ENCODE results near the gene TRIM2. TPM values are rescaled to one million over a fixed set of nuclear protein-coding genes. Genes with fewer than 3 reads are reported as not detected.

The TRIM2 gene
- total RNA-seq, 1 experiment from 2014 or later, result 49.6 TPM

GRCh38 chr4:153183146-153183545, 21.1 kb upstream of the TRIM2 start:
- DNase-seq, result no peak
- BruUV-seq (replicated peaks), result no TSS peak
- Mint-ChIP-seq H3K36me3 (ENCODE audit: insufficient read depth, unreplicated experiment) (no peaks in the 10 kb centered on the region), H3K27ac (ENCODE audit: unreplicated experiment) (no peak overlapping the region), H3K4me1 (ENCODE audit: low read depth, unreplicated experiment) (no peaks in the 10 kb centered on the region), H3K9me3 (ENCODE audit: low read depth, unreplicated experiment) (no peaks in the 10 kb centered on the region), H3K27me3 (ENCODE audit: unreplicated experiment) (no peaks in the 10 kb centered on the region), H3K4me3 (ENCODE audit: low read depth, unreplicated experiment) (no peak overlapping the region)
- TF ChIP-seq, protein P1, sequence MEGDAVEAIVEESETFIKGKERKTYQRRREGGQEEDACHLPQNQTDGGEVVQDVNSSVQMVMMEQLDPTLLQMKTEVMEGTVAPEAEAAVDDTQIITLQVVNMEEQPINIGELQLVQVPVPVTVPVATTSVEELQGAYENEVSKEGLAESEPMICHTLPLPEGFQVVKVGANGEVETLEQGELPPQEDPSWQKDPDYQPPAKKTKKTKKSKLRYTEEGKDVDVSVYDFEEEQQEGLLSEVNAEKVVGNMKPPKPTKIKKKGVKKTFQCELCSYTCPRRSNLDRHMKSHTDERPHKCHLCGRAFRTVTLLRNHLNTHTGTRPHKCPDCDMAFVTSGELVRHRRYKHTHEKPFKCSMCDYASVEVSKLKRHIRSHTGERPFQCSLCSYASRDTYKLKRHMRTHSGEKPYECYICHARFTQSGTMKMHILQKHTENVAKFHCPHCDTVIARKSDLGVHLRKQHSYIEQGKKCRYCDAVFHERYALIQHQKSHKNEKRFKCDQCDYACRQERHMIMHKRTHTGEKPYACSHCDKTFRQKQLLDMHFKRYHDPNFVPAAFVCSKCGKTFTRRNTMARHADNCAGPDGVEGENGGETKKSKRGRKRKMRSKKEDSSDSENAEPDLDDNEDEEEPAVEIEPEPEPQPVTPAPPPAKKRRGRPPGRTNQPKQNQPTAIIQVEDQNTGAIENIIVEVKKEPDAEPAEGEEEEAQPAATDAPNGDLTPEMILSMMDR (IDR thresholded peaks at IDR 0.05; ENCODE audit: unreplicated experiment), result no peak
- CTCF ChIA-PET, result no interaction called here
- intact Hi-C loops (cut with micrococcal nuclease; ENCODE audit: unreplicated experiment), result no loop called here

GRCh38 chr4:153185331-153185852, 18.9 kb upstream of the TRIM2 start:
- Mint-ChIP-seq H3K27ac (ENCODE audit: unreplicated experiment) (no peak overlapping the region), H3K27me3 (ENCODE audit: unreplicated experiment) (no peaks in the 10 kb centered on the region)
- CTCF ChIA-PET, result no interaction called here

DNA sequence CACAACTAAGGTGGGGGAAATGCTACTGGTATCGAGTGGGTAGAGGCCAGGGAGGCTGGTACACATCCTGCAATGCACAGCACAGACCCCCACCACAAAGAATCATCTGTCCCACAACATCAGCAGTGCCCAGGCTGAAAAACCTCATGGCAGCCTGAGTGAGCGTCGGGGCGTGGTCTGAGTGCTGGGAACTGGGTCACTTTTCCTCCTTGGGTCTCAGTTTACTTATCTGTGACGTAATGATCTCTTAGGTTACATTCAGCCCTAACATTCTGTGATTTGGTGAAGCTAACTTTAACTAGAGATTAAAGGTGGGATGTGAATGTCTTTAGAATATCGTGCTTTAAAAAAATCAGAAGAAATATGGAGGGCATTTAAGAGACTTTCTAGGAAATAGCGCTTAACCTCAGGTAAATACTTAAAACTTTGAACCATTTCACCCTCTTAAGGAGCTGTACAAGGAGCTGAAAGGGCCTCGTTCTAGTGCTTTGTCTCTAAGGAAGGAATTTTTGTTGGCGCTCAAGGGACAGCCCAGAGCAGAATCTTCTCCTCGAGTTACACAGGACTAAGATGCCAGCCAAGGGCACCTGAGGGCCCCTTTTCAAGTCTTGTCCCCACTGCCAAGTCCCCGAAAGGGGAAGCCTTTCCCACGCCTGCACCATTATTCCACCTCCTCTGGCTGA, 18.1 kb upstream of the TRIM2 start:
- H3K27me3 Mint-ChIP-seq (ENCODE audit: unreplicated experiment), result no peaks in the 10 kb centered on the region
- no peaks in the 10 kb centered on the region for H3K36me3 Mint-ChIP-seq (ENCODE audit: insufficient read depth, unreplicated experiment)
- DNase-seq, result no peak
- peaks cover 18% of the 10 kb centered on the region for H3K4me1 Mint-ChIP-seq (ENCODE audit: low read depth, unreplicated experiment)
- no peak overlapping the region for H3K27ac Mint-ChIP-seq (ENCODE audit: unreplicated experiment)
- CTCF ChIA-PET, result no interaction called here
- H3K4me3 Mint-ChIP-seq (ENCODE audit: low read depth, unreplicated experiment), result no peak overlapping the region
- intact Hi-C loops (cut with micrococcal nuclease; ENCODE audit: unreplicated experiment), result no loop called here
- no peaks in the 10 kb centered on the region for H3K9me3 Mint-ChIP-seq (ENCODE audit: low read depth, unreplicated experiment)
- no TSS peak for BruUV-seq (replicated peaks)
- TF ChIP-seq, protein P1 (IDR thresholded peaks at IDR 0.05; ENCODE audit: unreplicated experiment), result no peak

More at GRCh38 chr4:153185331-153185852, 18.9 kb upstream of the TRIM2 start:
- intact Hi-C loops (cut with micrococcal nuclease; ENCODE audit: unreplicated experiment), result no loop called here
- TF ChIP-seq, protein P1 (IDR thresholded peaks at IDR 0.05; ENCODE audit: unreplicated experiment), result no peak
- no peak for DNase-seq
- Mint-ChIP-seq H3K4me3 (ENCODE audit: low read depth, unreplicated experiment) (no peak overlapping the region), H3K36me3 (ENCODE audit: insufficient read depth, unreplicated experiment) (no peaks in the 10 kb centered on the region), H3K9me3 (ENCODE audit: low read depth, unreplicated experiment) (no peaks in the 10 kb centered on the region), H3K4me1 (ENCODE audit: low read depth, unreplicated experiment) (peaks cover 17% of the 10 kb centered on the region)
- no TSS peak for BruUV-seq (replicated peaks)

- CTCF ChIA-PET, result no interaction called here
Measured at GRCh38 chr4:153189016-153189801, 15.0 kb upstream of the TRIM2 start.

More at GRCh38 chr4:153189016-153189801, 15.0 kb upstream of the TRIM2 start:
- DNase-seq, result peak; percentile 33
- Mint-ChIP-seq H3K27ac (ENCODE audit: unreplicated experiment) (peak overlapping the region; percentile 92), H3K27me3 (ENCODE audit: unreplicated experiment) (no peaks in the 10 kb centered on the region), H3K4me1 (ENCODE audit: low read depth, unreplicated experiment) (peaks cover 18% of the 10 kb centered on the region), H3K9me3 (ENCODE audit: low read depth, unreplicated experiment) (no peaks in the 10 kb centered on the region), H3K4me3 (ENCODE audit: low read depth, unreplicated experiment) (peak overlapping the region; percentile 57), H3K36me3 (ENCODE audit: insufficient read depth, unreplicated experiment) (no peaks in the 10 kb centered on the region)
- no TSS peak for BruUV-seq (replicated peaks)
- intact Hi-C loops (cut with micrococcal nuclease; ENCODE audit: unreplicated experiment), result loop anchor here (2.0 kb wide), 1 partner anchor 22 kb away; no protein-coding TSS in a partner anchor
- TF ChIP-seq, protein P1 (IDR thresholded peaks at IDR 0.05; ENCODE audit: unreplicated experiment), result no peak
